Mesodermal cell (in vitro differentiated cells): ENCODE measurements around the gene NXPE2.

Experiments
- H3K27ac ChIP-seq: 2 replicates; pipeline ENCODE4 v1.7.0; 2013; ENCODE audit warnings: mild to moderate bottlenecking, low read depth, low read length, moderate library complexity; ENCODE audit not compliant: severe bottlenecking
- H3K36me3 ChIP-seq: 2 replicates; pipeline ENCODE4 v1.7.1; 2013; ENCODE audit warnings: mild to moderate bottlenecking, low read length, moderate library complexity; ENCODE audit not compliant: control insufficient read depth, insufficient read depth
- H3K4me1 ChIP-seq: one replicate; pipeline ENCODE4 v1.7.1; 2013; ENCODE audit warnings: mild to moderate bottlenecking, low read length; ENCODE audit not compliant: insufficient read depth, control insufficient read depth, poor library complexity, severe bottlenecking
- H3K4me3 ChIP-seq: 2 replicates; pipeline ENCODE4 v1.7.0; 2013; ENCODE audit warnings: low read length, control low read depth, mild to moderate bottlenecking; ENCODE audit not compliant: insufficient read depth, poor library complexity, severe bottlenecking; ENCODE audit errors: extremely low read depth
- H3K9me3 ChIP-seq: 2 replicates; pipeline ENCODE4 v1.7.1; 2013; ENCODE audit warnings: mild to moderate bottlenecking, low read length, moderate library complexity; ENCODE audit not compliant: control insufficient read depth
- WGBS, 2 experiments: methylation state at CpG; one replicate each; pipeline ENCODE4 v1.1.5; 2013; ENCODE audit warnings: missing lambda C conversion rate in 2 of 2; ENCODE audit not compliant: insufficient coverage in 2 of 2; 5-methylcytosine and 5-hydroxymethylcytosine counted together

NXPE2 gene

DNA sequence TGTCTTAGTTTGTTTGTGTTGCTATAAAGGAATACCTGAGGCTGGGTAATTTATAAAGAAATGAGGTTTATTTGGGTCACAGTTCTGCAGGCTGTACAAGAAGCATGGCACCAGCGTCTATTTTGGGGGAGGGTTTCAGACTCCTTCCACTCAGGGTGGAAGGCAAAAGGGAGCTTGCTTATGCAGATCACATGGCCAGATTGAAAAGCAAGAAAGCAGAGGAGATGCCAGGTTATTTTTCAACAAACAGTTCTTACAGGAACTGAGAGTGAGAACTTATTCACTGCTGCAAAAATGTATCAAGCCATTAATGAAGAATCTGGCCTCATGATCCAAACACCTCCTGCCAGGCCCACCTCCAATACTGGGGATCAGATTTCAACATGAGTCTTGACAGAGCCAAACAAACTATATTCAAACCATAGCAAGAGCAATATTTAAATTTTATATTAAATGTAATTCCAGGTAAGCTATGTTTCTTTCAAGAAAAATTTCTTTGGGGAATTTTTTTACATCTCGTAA is 66.9 kb downstream of the NXPE2 start:
- H3K4me1 ChIP-seq: no peaks in the 10 kb centered on the region
- no CpG with 5 or more reads among the region's 2 CpGs for WGBS, 2 experiments
- no peak overlapping the region for H3K27ac ChIP-seq
- H3K9me3 ChIP-seq: no peaks in the 10 kb centered on the region
- H3K4me3 ChIP-seq: no peak overlapping the region
- no peaks in the 10 kb centered on the region for H3K36me3 ChIP-seq

DNA sequence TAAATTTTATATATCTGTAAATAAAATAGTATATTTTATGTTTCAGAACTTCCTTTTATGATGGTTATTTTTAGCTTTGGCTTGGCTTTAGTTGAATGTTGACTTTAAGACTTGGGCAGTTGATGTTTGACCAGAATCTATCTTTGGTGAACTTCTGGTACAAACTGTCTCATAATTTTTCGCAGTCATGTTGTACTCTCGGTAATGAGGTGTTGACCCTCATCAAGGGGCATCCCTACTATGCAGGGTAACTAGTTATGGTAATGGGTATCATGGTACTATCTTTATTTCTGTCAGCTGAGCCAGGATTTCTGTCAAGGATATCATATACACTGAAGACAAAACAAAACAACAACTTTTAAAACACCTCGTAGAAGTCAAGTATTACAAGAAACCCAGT is 67.7 kb downstream of the NXPE2 start:
- no peak overlapping the region for H3K27ac ChIP-seq
- no peaks in the 10 kb centered on the region for H3K36me3 ChIP-seq
- H3K4me1 ChIP-seq: no peaks in the 10 kb centered on the region
- no peaks in the 10 kb centered on the region for H3K9me3 ChIP-seq
- WGBS, 2 experiments: 100% methylated on average over 2 to 3 of the region's 3 CpGs
- H3K4me3 ChIP-seq: no peak overlapping the region
